ENCODE results near the gene BLOC1S6. TPM values are rescaled to one million over a fixed set of nuclear protein-coding genes. Genes with fewer than 3 reads are reported as not detected.

The BLOC1S6 gene
- total and polyA plus RNA-seq, 2 of the 13 experiments (the other 11 are each of a cell fraction or from before 2014, with no cell fraction given) = 11.8 to 44.3 TPM

DNA sequence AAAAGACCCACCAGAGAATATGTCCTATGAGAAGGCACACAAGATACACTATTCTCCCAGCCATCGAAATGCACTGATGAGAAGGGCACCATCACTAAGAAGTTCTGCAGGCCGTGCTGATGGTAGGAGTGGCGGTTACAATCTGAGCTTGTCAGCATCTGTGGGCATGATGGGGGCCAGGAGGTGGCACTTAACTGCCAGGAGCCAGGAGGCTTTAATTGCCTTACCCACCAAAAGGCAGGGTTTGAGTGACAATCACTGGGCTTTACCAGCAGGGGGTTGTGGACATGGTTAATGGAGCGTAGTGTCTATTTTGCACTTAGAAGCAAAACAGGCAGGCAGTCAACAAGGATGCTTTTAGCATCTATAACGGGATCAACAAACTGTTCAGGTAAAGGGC, 31.6 kb downstream of the BLOC1S6 start:
- DNase-seq (ENCODE audit: low spot score) (no peak), ATAC-seq (peak; percentile 54; the same call in 2 of the 3 replicates), FAIRE-seq (no peak)
- no peaks in the 10 kb centered on the region; the same call in 1 of the 2 replicates for H3K4me1 ChIP-seq (ENCODE audit: insufficient read depth, low read length)
- no peak overlapping the region for H3K27ac ChIP-seq (ENCODE audit: extremely low read length, insufficient read depth, low read length)
- in situ Hi-C loops (cut with HindIII; ENCODE audit: extremely low pct_ligation_motif_present, low pct_unique_long_range_greater_than_20kb) = loop anchor here (10.0 kb wide), 1 partner anchor 164 kb away; no protein-coding TSS in a partner anchor
- 74% methylated on average over 5 of the region's 5 CpGs for WGBS (ENCODE audit: low lambda C conversion rate)
- intact Hi-C loops (cut with micrococcal nuclease; ENCODE audit: unreplicated experiment) = loop anchor here (10.0 kb wide), 1 partner anchor 414 kb away; no protein-coding TSS in a partner anchor
- no peak overlapping the region for H3K4me3 ChIP-seq (replicated peaks in 1 of 3; ENCODE audit: insufficient read depth in 1 of 3, low read depth in 2 of 3, low read length in 3 of 3)
- ChIA-PET POLR2A (no interaction called here), CTCF (ENCODE audit: low intra/inter-chr PET ratio, low total read pairs) (no interaction called here)
- H3K4me2 ChIP-seq (ENCODE audit: low read depth, low read length) = no peak overlapping the region
- no peak overlapping the region for H2AFZ ChIP-seq (ENCODE audit: low read length)
- no peaks in the 10 kb centered on the region for H4K20me1 ChIP-seq (ENCODE audit: insufficient read depth, low read length)
- no peaks in the 10 kb centered on the region for H3K36me3 ChIP-seq (replicated peaks in 1 of 2; ENCODE audit: control insufficient read depth in 1 of 2, insufficient read depth in 2 of 2, low read length in 2 of 2)
- BruUV-seq (replicated peaks) = no TSS peak
- H3K27me3 ChIP-seq (ENCODE audit: control insufficient read depth in 1 of 2, insufficient read depth in 2 of 2, low read length in 2 of 2) = no peaks in the 10 kb centered on the region
- H3K9ac ChIP-seq (ENCODE audit: insufficient read depth, low read depth, low read length) = no peak overlapping the region
- no peak for TF ChIP-seq ARID2 (CRISPR knock-in tag; IDR thresholded peaks at IDR 0.05; ENCODE audit: borderline replicate concordance)
- no peaks in the 10 kb centered on the region for H3K9me3 ChIP-seq (ENCODE audit: low read length)
- H3K79me2 ChIP-seq (ENCODE audit: insufficient read depth, low read length) = no peaks in the 10 kb centered on the region

DNA sequence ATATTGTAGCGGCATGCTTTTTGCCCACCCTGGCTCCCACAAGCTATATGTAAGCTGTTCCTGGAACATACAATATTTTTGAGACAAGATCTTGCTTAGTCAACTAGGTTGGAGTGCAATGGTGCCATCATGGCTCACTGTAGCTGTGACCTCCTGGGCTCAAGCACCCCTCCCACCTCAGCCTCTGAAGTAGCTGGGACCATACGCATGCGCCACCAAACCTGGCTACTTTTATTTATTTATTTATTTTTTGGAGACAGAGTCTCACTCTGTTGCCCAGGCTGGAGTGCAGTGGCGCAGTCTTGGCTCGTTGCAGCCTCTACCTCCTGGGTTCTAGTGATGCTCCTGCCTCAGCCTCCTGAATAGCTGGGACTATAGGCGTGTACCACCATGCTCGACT, 41.0 kb downstream of the BLOC1S6 start:
- BruUV-seq (replicated peaks) = no TSS peak
- in situ Hi-C loops (cut with HindIII; ENCODE audit: extremely low pct_ligation_motif_present, low pct_unique_long_range_greater_than_20kb) = no loop called here
- ATAC-seq = no peak

More for the DNA sequence above, 41.0 kb downstream of the BLOC1S6 start:
- CTCF ChIA-PET (ENCODE audit: low intra/inter-chr PET ratio, low total read pairs) = no interaction called here
- Histone ChIP-seq H3K9ac (ENCODE audit: insufficient read depth, low read depth, low read length) (no peak overlapping the region), H3K27ac (ENCODE audit: extremely low read length, insufficient read depth, low read length) (no peak overlapping the region), H3K79me2 (ENCODE audit: insufficient read depth, low read length) (no peaks in the 10 kb centered on the region), H4K20me1 (ENCODE audit: insufficient read depth, low read length) (no peaks in the 10 kb centered on the region), H3K4me1 (ENCODE audit: insufficient read depth, low read length) (no peaks in the 10 kb centered on the region), H2AFZ (ENCODE audit: low read length) (no peak overlapping the region), H3K36me3 (replicated peaks in 1 of 2; ENCODE audit: control insufficient read depth in 1 of 2, insufficient read depth in 2 of 2, low read length in 2 of 2) (no peaks in the 10 kb centered on the region), H3K27me3 (ENCODE audit: control insufficient read depth in 1 of 2, insufficient read depth in 2 of 2, low read length in 2 of 2) (no peaks in the 10 kb centered on the region), H3K9me3 (ENCODE audit: low read length) (no peaks in the 10 kb centered on the region), H3K4me2 (ENCODE audit: low read depth, low read length) (no peak overlapping the region), H3K4me3 (replicated peaks in 1 of 3; ENCODE audit: insufficient read depth in 1 of 3, low read depth in 2 of 3, low read length in 3 of 3) (no peak overlapping the region)
- FAIRE-seq (no peak), DNase-seq (ENCODE audit: low spot score) (no peak)
- POLR2A ChIA-PET = no interaction called here
- intact Hi-C loops (cut with micrococcal nuclease; ENCODE audit: unreplicated experiment) = no loop called here
- TF ChIP-seq ELF4 (CRISPR knock-in tag; IDR thresholded peaks at IDR 0.05; ENCODE audit: borderline replicate concordance) (no peak), MIXL1 (CRISPR knock-in tag; IDR thresholded peaks at IDR 0.05) (no peak), FOXK1 (CRISPR knock-in tag; IDR thresholded peaks at IDR 0.05; ENCODE audit: borderline replicate concordance, low read depth) (no peak), GTF3A (CRISPR knock-in tag; conservative IDR thresholded peaks at IDR 0.05) (no peak), ZNF230 (CRISPR knock-in tag; IDR thresholded peaks at IDR 0.05) (no peak)
- TF ChIP-seq, protein P1, sequence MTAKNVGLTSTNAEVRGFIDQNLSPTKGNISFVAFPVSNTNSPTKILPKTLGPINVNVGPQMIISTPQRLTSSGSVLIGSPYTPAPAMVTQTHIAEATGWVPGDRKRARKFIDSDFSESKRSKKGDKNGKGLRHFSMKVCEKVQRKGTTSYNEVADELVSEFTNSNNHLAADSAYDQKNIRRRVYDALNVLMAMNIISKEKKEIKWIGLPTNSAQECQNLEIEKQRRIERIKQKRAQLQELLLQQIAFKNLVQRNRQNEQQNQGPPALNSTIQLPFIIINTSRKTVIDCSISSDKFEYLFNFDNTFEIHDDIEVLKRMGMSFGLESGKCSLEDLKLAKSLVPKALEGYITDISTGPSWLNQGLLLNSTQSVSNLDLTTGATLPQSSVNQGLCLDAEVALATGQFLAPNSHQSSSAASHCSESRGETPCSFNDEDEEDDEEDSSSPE (CRISPR knock-in tag; IDR thresholded peaks at IDR 0.05) = no peak
- WGBS (ENCODE audit: low lambda C conversion rate) = 55% methylated on average over 7 of the region's 7 CpGs

All from HepG2 (cell line).